Activated CD4-positive, alpha-beta T cell treated with anti-CD3 and anti-CD28 coated beads for 36 hours (primary cell): ENCODE results near the gene TMEM87A. TPM values are rescaled to one million over a fixed set of nuclear protein-coding genes. Genes with fewer than 3 reads are reported as not detected.
"Not testable (repeated sequence)": the region's sequence is repeated elsewhere in the genome, so short reads cannot be mapped to it uniquely, and the experiment has no call there.

Source experiments
- ATAC-seq: fragments of 200-7000 bp; cut with Tn5 transposase; one replicate; pipeline ENCODE4 v1.10.0; 2021; ENCODE audit warnings: mild to moderate bottlenecking, moderate library complexity
- CTCF ChIA-PET: fragments of 350-600 bp; sonication (Branson Sonifier 250); formaldehyde crosslinking; loops from one replicate; lab custom pipeline; 2021; ENCODE audit warnings: antibody characterized with exemption; lab: Charles Lee
- POLR2A ChIA-PET: fragments of 350-600 bp; sonication (Branson Sonifier 250); formaldehyde crosslinking; loops from one replicate; lab custom pipeline; 2021; ENCODE audit warnings: antibody characterized with exemption, inconsistent platforms; lab: Charles Lee
- DNase-seq: peaks from one replicate; pipeline ENCODE4 v3.0.0-alpha.2; 2020
- H3K27ac Mint-ChIP-seq: one replicate; pipeline ENCODE4 v1.8.0; 2021; ENCODE audit warnings: mixed read lengths
- H3K27me3 Mint-ChIP-seq: one replicate; pipeline ENCODE4 v1.8.0; 2021; ENCODE audit warnings: mixed read lengths
- H3K36me3 Mint-ChIP-seq: one replicate; pipeline ENCODE4 v1.8.0; 2021; ENCODE audit warnings: low read depth, mixed read lengths
- H3K4me1 Mint-ChIP-seq: one replicate; pipeline ENCODE4 v1.8.0; 2021; ENCODE audit warnings: mixed read lengths
- H3K4me3 Mint-ChIP-seq: one replicate; pipeline ENCODE4 v1.8.0; 2021; ENCODE audit warnings: mild to moderate bottlenecking, moderate library complexity, mixed read lengths
- H3K9me3 Mint-ChIP-seq: one replicate; pipeline ENCODE4 v1.8.0; 2021; ENCODE audit warnings: low read depth, mixed read lengths
- intact Hi-C, 2 experiments: fragments of 100-400 bp; cut with DNase I in 1 of 2; cut with micrococcal nuclease in 1 of 2; formaldehyde crosslinking; loops; one replicate each; pipeline versions ENCODE4 v1.14.2 to v1.15.1; 2022 to 2024; cut with DNase I, micrococcal nuclease
- total RNA-seq, 2 experiments: library from RNA; stranded (reverse); gene quantifications; one replicate each; pipeline ENCODE4 v1.2.3, GENCODE V29; 2021

TMEM87A gene, protein sequence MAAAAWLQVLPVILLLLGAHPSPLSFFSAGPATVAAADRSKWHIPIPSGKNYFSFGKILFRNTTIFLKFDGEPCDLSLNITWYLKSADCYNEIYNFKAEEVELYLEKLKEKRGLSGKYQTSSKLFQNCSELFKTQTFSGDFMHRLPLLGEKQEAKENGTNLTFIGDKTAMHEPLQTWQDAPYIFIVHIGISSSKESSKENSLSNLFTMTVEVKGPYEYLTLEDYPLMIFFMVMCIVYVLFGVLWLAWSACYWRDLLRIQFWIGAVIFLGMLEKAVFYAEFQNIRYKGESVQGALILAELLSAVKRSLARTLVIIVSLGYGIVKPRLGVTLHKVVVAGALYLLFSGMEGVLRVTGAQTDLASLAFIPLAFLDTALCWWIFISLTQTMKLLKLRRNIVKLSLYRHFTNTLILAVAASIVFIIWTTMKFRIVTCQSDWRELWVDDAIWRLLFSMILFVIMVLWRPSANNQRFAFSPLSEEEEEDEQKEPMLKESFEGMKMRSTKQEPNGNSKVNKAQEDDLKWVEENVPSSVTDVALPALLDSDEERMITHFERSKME
- total RNA-seq = 10 to 100 TPM; 20.5 to 29.0 TPM

DNA sequence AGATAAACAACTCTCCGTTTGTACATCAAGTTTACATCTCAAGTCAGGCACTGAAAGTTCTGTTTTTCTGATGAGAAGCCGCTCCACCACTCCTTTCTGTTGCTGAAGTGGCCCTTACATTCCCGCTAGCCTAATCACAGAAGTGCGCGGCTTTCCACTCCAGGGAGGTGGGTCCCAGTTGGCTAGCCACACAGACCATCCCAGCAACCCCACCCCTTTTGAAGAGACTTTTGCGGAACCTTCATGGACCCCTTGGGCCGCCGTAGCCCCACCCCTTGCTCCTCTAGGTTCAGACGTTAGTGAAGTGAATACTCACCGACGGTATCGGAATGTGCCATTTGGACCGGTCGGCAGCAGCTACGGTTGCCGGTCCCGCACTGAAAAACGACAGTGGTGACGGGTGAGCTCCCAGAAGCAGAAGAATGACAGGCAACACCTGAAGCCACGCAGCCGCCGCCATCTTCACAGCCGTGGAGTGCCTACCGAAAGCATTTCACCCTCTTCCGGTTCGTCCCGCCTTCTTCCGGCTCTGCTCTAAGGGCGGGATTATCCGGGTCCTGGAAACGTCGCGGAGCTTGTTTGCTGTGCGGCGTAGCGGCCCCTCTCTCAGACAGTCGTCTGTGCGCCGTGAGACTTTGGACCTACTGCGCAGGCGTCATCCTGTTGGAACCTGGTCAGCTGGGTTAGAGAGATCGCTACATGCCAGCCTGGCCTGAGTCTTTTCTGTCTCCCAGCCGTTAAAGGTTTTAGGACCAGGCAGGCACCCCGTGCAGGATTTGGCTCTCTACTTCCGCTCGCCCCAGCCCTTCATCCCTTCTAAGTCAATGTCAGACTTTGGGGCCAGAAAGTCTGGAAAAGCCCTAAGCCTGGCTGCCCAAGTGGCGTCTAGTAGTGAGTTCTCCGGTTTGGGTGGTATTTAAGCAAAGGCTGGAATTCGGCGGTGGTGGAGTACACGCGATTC is at the start of gene TMEM87A, which contains the start of gene GANC:
TSS of gene TMEM87A (minus strand) at position 495 of the 961 bp plus-strand sequence. CDS start at position 460, 35 bp downstream.
TSS of gene GANC (plus strand) at position 263 of the 961 bp plus-strand sequence. CDS start 1,281 bp downstream, outside the sequence.
- ChIA-PET CTCF (interaction anchor here (1.0 kb wide), 1 partner anchor 211 kb away, joined by 3 read pairs; no protein-coding TSS in a partner anchor), POLR2A (interaction anchor here (0.7 to 1.2 kb wide), 6 partner anchors 8 to 301 kb away, joined by 3 to 6 read pairs (median 3); partner anchors contain the start of gene EHD4)
- peak within 1 kb of the TSS; percentile 98 for H3K27ac Mint-ChIP-seq
- H3K9me3 Mint-ChIP-seq = no peaks in the 10 kb centered on the region
- ATAC-seq = peak; percentile 96
- H3K27me3 Mint-ChIP-seq = no peaks in the 10 kb centered on the region
- peaks cover 10% of the 10 kb centered on the region for H3K36me3 Mint-ChIP-seq
- H3K4me3 Mint-ChIP-seq = peak within 1 kb of the TSS; percentile 81
- H3K4me1 Mint-ChIP-seq = peaks cover 43% of the 10 kb centered on the region
- intact Hi-C loops = loop anchor here (1.0 to 10.0 kb wide), 23 partner anchors 64 to 1321 kb away; partner anchors contain the start of genes STARD9 (in 2 of the 2), TTBK2 (in 2 of the 2), VPS39 (in 2 of the 2) and CCNDBP1 (in 1 of the 2)
- peak; percentile 98 for DNase-seq

DNA sequence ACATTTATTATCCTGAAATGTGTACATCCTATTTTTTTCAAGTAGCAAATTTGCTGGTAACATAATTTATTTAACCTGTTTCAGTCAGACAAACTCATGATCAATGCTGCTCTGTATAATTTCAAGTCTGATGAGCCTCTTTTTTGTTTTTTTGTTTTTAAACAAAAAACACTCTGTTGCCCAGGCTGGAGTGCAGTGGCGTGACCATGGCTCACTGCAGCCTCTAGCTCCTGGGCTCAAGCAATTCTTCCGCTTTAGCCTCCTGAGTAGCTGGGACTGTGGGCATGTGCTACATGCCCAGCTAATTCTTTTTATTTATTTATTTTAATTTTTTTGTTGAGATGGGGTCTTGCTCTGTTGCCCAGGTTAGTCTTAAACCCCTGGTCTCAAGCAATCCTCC is 46.0 kb upstream of the TMEM87A start:
- Mint-ChIP-seq H3K27me3 (no peaks in the 10 kb centered on the region), H3K4me3 (no peak overlapping the region), H3K4me1 (peaks cover 1% of the 10 kb centered on the region), H3K27ac (no peak overlapping the region), H3K36me3 (peaks cover 12% of the 10 kb centered on the region), H3K9me3 (no peaks in the 10 kb centered on the region)
- DNase-seq (no peak), ATAC-seq (no peak)
- ChIA-PET CTCF (interaction anchor here (1.5 kb wide), 1 partner anchor 10 kb away, joined by 7 read pairs; no protein-coding TSS in a partner anchor), POLR2A (no interaction called here)
- intact Hi-C loops = no loop called here

DNA sequence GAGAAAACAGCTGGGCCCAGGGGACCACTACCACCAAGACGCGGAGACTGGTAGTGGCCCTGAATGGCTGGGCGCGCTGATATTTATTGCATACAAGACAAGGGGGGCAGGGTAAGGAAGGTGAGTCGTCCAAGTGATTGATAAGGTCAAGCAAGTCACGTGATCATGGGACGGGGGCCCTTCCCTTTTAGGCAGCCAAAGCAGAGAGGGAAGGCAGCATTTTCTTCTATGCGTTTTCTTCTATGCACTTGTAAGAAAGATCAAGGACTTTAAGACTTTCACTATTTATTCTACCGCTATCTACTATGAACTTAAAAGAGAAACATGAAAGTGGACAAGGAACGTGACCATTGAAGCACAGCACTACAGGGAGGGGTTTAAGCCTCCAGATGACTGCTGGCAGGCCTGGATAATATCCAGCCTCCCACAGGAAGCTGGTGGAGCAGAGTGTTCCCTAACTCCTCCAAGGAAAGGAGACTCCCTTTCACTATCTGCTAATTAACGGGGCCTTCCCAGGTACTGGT is 43.1 kb upstream of the TMEM87A start:
- ATAC-seq, POLR2A ChIA-PET, H3K4me3 Mint-ChIP-seq, H3K9me3 Mint-ChIP-seq, DNase-seq, H3K36me3 Mint-ChIP-seq, CTCF ChIA-PET, H3K27ac Mint-ChIP-seq, H3K4me1 Mint-ChIP-seq, H3K27me3 Mint-ChIP-seq, intact Hi-C loops: not testable (repeated sequence)

DNA sequence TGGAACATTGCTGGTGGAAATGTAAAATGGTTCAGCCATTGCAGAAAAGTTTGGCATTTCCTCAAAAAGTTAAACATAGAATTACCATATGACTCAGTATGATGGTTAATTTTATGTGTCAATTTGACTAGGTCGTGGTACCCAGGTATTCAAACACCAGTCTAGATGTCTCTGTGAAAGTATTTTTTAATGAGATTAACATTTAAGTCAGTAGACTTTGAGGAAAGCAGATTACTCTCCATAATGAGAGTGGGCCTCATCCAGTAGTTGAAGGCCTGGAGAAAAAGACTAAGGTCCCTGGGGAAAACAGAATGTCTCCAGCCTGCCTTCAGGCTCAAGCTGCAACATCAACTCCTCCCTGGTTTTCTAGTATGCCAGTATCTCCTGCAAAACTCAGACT is 42.3 kb upstream of the TMEM87A start:
- peaks cover 8% of the 10 kb centered on the region for H3K36me3 Mint-ChIP-seq
- POLR2A ChIA-PET = no interaction called here

DNA sequence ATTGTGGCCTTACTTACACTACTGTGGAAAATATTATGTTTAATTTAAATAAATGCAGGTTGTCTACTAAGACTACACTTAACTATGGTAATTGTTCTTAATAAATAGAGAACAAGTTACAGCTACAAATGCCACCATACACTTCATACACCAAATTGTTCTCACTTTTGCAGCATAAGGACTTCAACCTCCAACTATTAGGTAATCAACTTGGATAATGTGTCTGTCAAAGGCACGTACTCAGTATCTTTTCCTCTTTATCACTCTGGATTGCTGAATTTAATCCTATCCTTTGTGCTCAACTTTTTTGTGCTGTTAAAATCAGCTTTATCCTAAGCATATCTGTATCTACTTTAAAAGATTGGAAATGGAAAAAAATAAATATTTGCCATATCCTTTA is 41.6 kb upstream of the TMEM87A start:
- H3K36me3 Mint-ChIP-seq = peaks cover 8% of the 10 kb centered on the region
- intact Hi-C loops = no loop called here
- H3K4me3 Mint-ChIP-seq = no peak overlapping the region
- DNase-seq (no peak), ATAC-seq (no peak)
- no peaks in the 10 kb centered on the region for H3K27me3 Mint-ChIP-seq
- H3K9me3 Mint-ChIP-seq = no peaks in the 10 kb centered on the region
- H3K4me1 Mint-ChIP-seq = peaks cover 1% of the 10 kb centered on the region
- CTCF ChIA-PET = no interaction called here
- POLR2A ChIA-PET = no interaction called here
- H3K27ac Mint-ChIP-seq = no peak overlapping the region

More for the DNA sequence above, 42.3 kb upstream of the TMEM87A start:
- no peak for DNase-seq
- CTCF ChIA-PET = no interaction called here
- no peaks in the 10 kb centered on the region for H3K27me3 Mint-ChIP-seq
- no peak overlapping the region for H3K27ac Mint-ChIP-seq
- no peak overlapping the region for H3K4me3 Mint-ChIP-seq
- intact Hi-C loops = no loop called here
- peaks cover 1% of the 10 kb centered on the region for H3K4me1 Mint-ChIP-seq
- no peaks in the 10 kb centered on the region for H3K9me3 Mint-ChIP-seq
- no peak for ATAC-seq

DNA sequence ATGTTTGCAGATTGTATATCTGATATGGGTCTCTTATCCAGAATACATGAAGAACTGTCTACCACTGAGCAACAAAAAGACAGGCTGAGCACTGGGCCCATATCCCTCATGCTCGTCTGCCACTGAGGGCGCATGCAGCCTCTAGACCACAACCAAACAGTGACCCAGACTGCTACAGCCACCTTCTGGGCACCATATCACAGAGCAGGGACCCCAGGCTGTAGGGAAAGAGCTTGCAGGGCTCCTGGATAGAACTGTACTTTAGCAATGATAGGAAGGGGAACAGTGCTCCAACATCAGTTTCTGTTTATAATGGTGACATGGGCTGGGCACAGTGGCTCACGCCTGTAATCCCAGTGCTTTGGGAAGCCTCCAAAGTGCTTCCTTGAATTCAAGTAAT is 40.2 kb upstream of the TMEM87A start:
- CTCF ChIA-PET = no interaction called here

DNA sequence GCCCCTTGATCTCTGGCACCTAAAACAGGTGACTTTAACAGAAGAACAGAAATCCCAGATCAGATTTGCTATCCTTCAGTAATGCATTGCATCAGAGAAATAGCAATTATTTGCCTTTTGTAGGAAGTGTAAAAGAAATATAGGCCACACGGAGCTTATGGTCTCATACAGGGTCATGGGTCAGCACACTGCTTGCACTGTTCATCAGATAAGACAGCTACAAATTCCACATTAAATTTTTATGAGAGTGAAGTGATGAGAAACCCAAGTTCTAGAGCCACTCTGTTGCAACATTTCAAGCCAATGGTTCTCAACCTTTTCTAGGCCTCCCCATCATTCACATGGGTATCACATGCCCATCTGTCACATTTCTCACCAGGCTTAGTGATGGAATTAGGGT is 33.4 kb upstream of the TMEM87A start:
- ChIA-PET CTCF (interaction anchor here (0.7 to 0.9 kb wide), 2 partner anchors 22 to 168 kb away, joined by 3 to 5 read pairs; no protein-coding TSS in a partner anchor), POLR2A (no interaction called here)
- H3K27ac Mint-ChIP-seq = no peak overlapping the region
- DNase-seq (no peak), ATAC-seq (no peak)
- H3K9me3 Mint-ChIP-seq = peaks cover 11% of the 10 kb centered on the region
- intact Hi-C loops = no loop called here
- no peaks in the 10 kb centered on the region for H3K27me3 Mint-ChIP-seq
- no peak overlapping the region for H3K4me3 Mint-ChIP-seq
- H3K36me3 Mint-ChIP-seq = peaks cover 16% of the 10 kb centered on the region
- H3K4me1 Mint-ChIP-seq = no peaks in the 10 kb centered on the region

More for the DNA sequence above, 40.2 kb upstream of the TMEM87A start:
- intact Hi-C loops = no loop called here
- H3K4me3 Mint-ChIP-seq = no peak overlapping the region
- ATAC-seq (no peak), DNase-seq (no peak)
- POLR2A ChIA-PET = no interaction called here
- peaks cover 1% of the 10 kb centered on the region for H3K4me1 Mint-ChIP-seq
- peaks cover 8% of the 10 kb centered on the region for H3K36me3 Mint-ChIP-seq
- H3K27ac Mint-ChIP-seq = no peak overlapping the region
- H3K27me3 Mint-ChIP-seq = no peaks in the 10 kb centered on the region
- H3K9me3 Mint-ChIP-seq = no peaks in the 10 kb centered on the region

DNA sequence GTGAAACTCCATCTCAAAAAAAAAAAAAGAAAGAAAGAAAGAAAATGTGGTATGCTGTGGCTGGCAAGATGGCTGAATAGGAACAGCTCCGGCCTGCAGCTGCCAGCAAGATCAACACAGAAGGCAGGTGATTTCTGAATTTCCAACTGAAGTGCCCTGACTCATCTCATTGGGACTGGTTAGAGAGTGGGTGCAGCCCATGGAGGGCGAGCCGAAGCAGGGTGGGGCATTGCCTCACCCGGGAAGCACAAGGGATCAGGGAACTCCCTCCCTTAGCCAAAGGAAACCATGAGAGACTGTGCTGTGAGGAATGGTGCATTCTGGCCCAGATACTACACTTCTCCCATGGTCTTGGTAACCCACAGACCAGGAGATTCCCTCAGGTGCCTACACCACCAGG is 27.8 kb upstream of the TMEM87A start:
- Mint-ChIP-seq H3K36me3 (peaks cover 35% of the 10 kb centered on the region), H3K9me3 (peaks cover 11% of the 10 kb centered on the region)
- CTCF ChIA-PET, H3K4me1 Mint-ChIP-seq, H3K27ac Mint-ChIP-seq, H3K27me3 Mint-ChIP-seq, DNase-seq, intact Hi-C loops, ATAC-seq, POLR2A ChIA-PET, H3K4me3 Mint-ChIP-seq: not testable (repeated sequence)

DNA sequence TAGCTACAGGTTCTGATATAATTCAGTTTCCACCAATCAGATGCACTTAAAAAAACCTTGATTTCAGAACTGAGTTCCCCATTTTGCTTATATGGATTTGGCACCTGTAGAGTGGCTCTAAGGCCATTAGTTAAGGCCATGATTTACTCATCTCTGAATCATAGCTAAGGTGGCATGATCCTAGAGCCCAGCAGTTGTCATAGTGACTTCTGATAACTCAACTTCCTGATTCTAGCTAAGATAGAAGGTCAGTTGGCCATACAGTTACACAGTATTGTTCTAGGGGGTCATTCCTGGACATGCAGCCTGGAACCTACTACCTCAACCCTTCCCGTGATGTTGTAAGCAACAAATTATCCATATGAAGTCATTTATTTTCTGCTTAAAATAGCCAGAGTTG is 15.9 kb upstream of the TMEM87A start:
- Mint-ChIP-seq H3K9me3 (no peaks in the 10 kb centered on the region), H3K36me3 (peaks cover 20% of the 10 kb centered on the region), H3K4me3 (no peak overlapping the region), H3K27me3 (no peaks in the 10 kb centered on the region), H3K27ac (no peak overlapping the region), H3K4me1 (no peaks in the 10 kb centered on the region)
- intact Hi-C loops = no loop called here
- CTCF ChIA-PET = no interaction called here
- ATAC-seq (no peak), DNase-seq (no peak)
- POLR2A ChIA-PET = no interaction called here

DNA sequence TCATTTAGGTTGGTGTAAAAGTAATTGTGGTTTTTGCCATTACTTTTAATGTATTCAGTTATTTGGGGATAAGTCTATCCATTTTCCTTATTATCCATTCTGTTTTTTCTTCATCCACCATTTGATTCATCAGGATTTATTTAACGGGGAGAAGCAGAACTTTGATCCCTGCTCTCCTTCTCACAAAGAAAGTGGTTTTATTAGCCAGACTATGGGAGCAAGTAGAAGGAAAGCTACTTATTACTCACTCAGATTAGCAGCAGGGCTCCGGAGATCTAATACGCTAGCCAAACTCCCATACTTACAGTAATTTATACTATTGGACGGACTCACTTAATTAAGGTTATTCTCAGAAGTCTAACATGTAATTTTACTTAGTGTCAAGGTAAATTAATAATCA is 14.7 kb upstream of the TMEM87A start:
- ChIA-PET POLR2A (no interaction called here), CTCF (no interaction called here)
- Mint-ChIP-seq H3K4me1 (no peaks in the 10 kb centered on the region), H3K27ac (no peak overlapping the region), H3K27me3 (no peaks in the 10 kb centered on the region), H3K4me3 (no peak overlapping the region), H3K9me3 (no peaks in the 10 kb centered on the region), H3K36me3 (peaks cover 18% of the 10 kb centered on the region)
- DNase-seq = no peak
- ATAC-seq = no peak
- intact Hi-C loops = no loop called here
